ENCODE measurements around the gene BMP6. TPM values are rescaled to one million over a fixed set of nuclear protein-coding genes. Genes with fewer than 3 reads are reported as not detected.

The BMP6 gene
- total RNA-seq, 1 experiment from 2014 or later = 1.6 TPM

GRCh38 chr6:7747016-7747415 lies 21.1 kb downstream of the BMP6 start (continued):
- TF ChIP-seq ZBTB33 (IDR thresholded peaks at IDR 0.05; ENCODE audit: extremely low read depth, insufficient replicate concordance, low read length) (no peak), POLR2A (IDR thresholded peaks at IDR 0.05; ENCODE audit: borderline replicate concordance, extremely low read depth, insufficient read depth, insufficient read length) (no peak), FOSL1 (IDR thresholded peaks at IDR 0.05; ENCODE audit: low read depth) (no peak), EZH2phosphoT487 (IDR thresholded peaks at IDR 0.05; ENCODE audit: borderline replicate concordance) (no peak), CEBPB (IDR thresholded peaks at IDR 0.05; ENCODE audit: low read depth) (no peak)

GRCh38 chr6:7747433-7747832 lies 21.5 kb downstream of the BMP6 start:
- Histone ChIP-seq H3K4me2 (ENCODE audit: low read length) (no peak overlapping the region), H3K79me2 (ENCODE audit: insufficient read depth, low read length) (no peaks in the 10 kb centered on the region), H2AFZ (ENCODE audit: low read depth, low read length, poor library complexity, severe bottlenecking) (no peak overlapping the region), H4K20me1 (ENCODE audit: insufficient read depth) (no peaks in the 10 kb centered on the region), H3K27ac (ENCODE audit: low read depth, low read length) (no peak overlapping the region), H3K9ac (ENCODE audit: low read length) (no peak overlapping the region), H3K9me3 (ENCODE audit: control insufficient read depth in 1 of 2, insufficient read depth in 1 of 2, low read depth in 1 of 2, low read length in 2 of 2) (no peaks in the 10 kb centered on the region), H3K4me3 (replicated peaks in 1 of 2; ENCODE audit: low read depth in 1 of 2, low read length in 2 of 2) (no peak overlapping the region), H3K4me1 (ENCODE audit: control insufficient read depth in 1 of 2, insufficient read depth in 2 of 2, low read length in 2 of 2) (no peaks in the 10 kb centered on the region), H3K36me3 (ENCODE audit: control insufficient read depth in 1 of 2, insufficient read depth in 2 of 2, low read length in 2 of 2) (no peaks in the 10 kb centered on the region), H3K27me3 (ENCODE audit: insufficient read depth, low read length) (0 out of 2 replicates have a peak, but pooled peaks cover 7% of the 10 kb centered on the region), H3K9me2 (ENCODE audit: insufficient read depth) (no peaks in the 10 kb centered on the region)
- ATAC-seq (no peak), DNase-seq (ENCODE audit: low read depth, low spot score) (no peak)
- BruUV-seq (replicated peaks) = no TSS peak
- ChIA-PET CTCF (no interaction called here), POLR2A (no interaction called here), RAD21 (ENCODE audit: low non-redundant PET in 1 of 2, low total read pairs in 2 of 2, uncharacterized antibody in 2 of 2, unreplicated experiment in 2 of 2) (no interaction called here)
- intact Hi-C loops (cut with micrococcal nuclease) = no loop called here
- no peak for TF ChIP-seq REST (IDR thresholded peaks at IDR 0.05; ENCODE audit: low read depth)
- no peak for TF ChIP-seq SRF (IDR thresholded peaks at IDR 0.05; ENCODE audit: low read depth)
- TF ChIP-seq ZBTB33 (IDR thresholded peaks at IDR 0.05; ENCODE audit: extremely low read depth, insufficient replicate concordance, low read length) = no peak
- TF ChIP-seq CBX3 (IDR thresholded peaks at IDR 0.05; ENCODE audit: low read depth) = no peak
- no peak for TF ChIP-seq RAD21 (IDR thresholded peaks at IDR 0.05; ENCODE audit: low read depth)
- no peak for TF ChIP-seq EZH2phosphoT487 (IDR thresholded peaks at IDR 0.05; ENCODE audit: borderline replicate concordance)
- no peak for TF ChIP-seq EGR1 (IDR thresholded peaks at IDR 0.05; ENCODE audit: low read depth)
- no peak for TF ChIP-seq MAX (IDR thresholded peaks at IDR 0.05)
- TF ChIP-seq JUND (IDR thresholded peaks at IDR 0.05) = no peak
- no peak for TF ChIP-seq SIN3A (IDR thresholded peaks at IDR 0.05; ENCODE audit: low read depth)
- TF ChIP-seq ZFX (IDR thresholded peaks at IDR 0.05) = no peak
- no peak for TF ChIP-seq SP1 (IDR thresholded peaks at IDR 0.05; ENCODE audit: low read depth)
- TF ChIP-seq CTCF (IDR thresholded peaks at IDR 0.05 in 2 of 3, conservative IDR thresholded peaks at IDR 0.05 in 1 of 3; ENCODE audit: borderline replicate concordance in 1 of 3, insufficient read depth in 1 of 3, low read depth in 2 of 3, low read length in 2 of 3) = no peak

Measured in HCT116 (cell line).